Upper lobe of right lung (tissue), 1 donor: ENCODE results near the gene IL24. TPM values are rescaled to one million over a fixed set of nuclear protein-coding genes. Genes with fewer than 3 reads are reported as not detected.

Source experiments
- ATAC-seq: fragments of 200-7000 bp; cut with Tn5 transposase; one replicate; pipeline ENCODE4 v1.9.1; 2020; ENCODE audit warnings: mild to moderate bottlenecking, moderate library complexity
- DNase-seq: peaks from one replicate; pipeline ENCODE4 v3.0.0-alpha.2; 2020
- H3K27ac ChIP-seq: fragments of 200-600 bp; one replicate; pipeline ENCODE4 v1.8.0; 2022
- H3K27me3 ChIP-seq: fragments of 200-600 bp; one replicate; pipeline ENCODE4 v1.8.0; 2022; ENCODE audit warnings: mild to moderate bottlenecking
- H3K36me3 ChIP-seq: fragments of 200-600 bp; one replicate; pipeline ENCODE4 v1.8.0; 2022
- H3K4me1 ChIP-seq: fragments of 200-600 bp; one replicate; pipeline ENCODE4 v1.8.0; 2022
- H3K4me3 ChIP-seq: fragments of 200-600 bp; one replicate; pipeline ENCODE4 v1.8.0; 2022; ENCODE audit warnings: mild to moderate bottlenecking
- H3K9me3 ChIP-seq: fragments of 200-600 bp; one replicate; pipeline ENCODE4 v1.8.0; 2022
- intact Hi-C: fragments of 100-400 bp; cut with DNase I; formaldehyde crosslinking; loops from one replicate; pipeline ENCODE4 v1.11.0; 2022
- total RNA-seq: library from RNA; stranded (reverse); fragmentation: NEBNext Ultra II Directional; extraction: Animal tissue kit (Norgen Biotek cat#: 25700); gene quantifications from one replicate; pipeline ENCODE4 v1.2.1, GENCODE V29; 2021
- TF ChIP-seq, protein P1 (sequence below): fragments of 200-600 bp; IDR thresholded peaks from one replicate; pipeline ENCODE4 v1.8.0; 2022; ENCODE audit warnings: antibody characterized with exemption
- donor health status: DM: no; HTN: yes; CAD: no; lungs with severe emphysema.

Gene IL24
- total RNA-seq, 1 donor from 2014 or later = not detected

DNA sequence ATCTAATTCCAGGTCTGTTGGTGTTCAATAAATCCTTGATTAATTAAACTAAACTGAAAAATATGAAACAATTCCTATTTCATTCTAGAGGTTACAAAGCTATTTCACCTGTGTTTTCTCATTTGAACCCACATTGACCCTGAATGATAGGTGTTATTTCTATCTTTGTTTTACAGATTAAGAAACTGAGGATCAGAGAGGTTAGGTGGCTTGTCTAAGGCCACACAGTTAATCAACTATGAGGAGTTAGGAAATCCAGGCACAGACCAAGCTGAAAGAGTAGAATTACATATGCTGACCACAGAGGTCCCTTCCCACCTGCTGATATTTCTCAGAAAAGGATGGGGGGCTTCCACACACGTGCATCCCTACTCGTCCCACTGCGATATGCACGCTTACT is 48.5 kb downstream of the IL24 start:
- intact Hi-C loops = no loop called here
- H3K4me1 ChIP-seq = no peaks in the 10 kb centered on the region
- H3K27ac ChIP-seq = peak overlapping the region; percentile 51
- H3K4me3 ChIP-seq = peak overlapping the region; percentile 46
- ATAC-seq (no peak), DNase-seq (no peak)
- TF ChIP-seq, protein P1, sequence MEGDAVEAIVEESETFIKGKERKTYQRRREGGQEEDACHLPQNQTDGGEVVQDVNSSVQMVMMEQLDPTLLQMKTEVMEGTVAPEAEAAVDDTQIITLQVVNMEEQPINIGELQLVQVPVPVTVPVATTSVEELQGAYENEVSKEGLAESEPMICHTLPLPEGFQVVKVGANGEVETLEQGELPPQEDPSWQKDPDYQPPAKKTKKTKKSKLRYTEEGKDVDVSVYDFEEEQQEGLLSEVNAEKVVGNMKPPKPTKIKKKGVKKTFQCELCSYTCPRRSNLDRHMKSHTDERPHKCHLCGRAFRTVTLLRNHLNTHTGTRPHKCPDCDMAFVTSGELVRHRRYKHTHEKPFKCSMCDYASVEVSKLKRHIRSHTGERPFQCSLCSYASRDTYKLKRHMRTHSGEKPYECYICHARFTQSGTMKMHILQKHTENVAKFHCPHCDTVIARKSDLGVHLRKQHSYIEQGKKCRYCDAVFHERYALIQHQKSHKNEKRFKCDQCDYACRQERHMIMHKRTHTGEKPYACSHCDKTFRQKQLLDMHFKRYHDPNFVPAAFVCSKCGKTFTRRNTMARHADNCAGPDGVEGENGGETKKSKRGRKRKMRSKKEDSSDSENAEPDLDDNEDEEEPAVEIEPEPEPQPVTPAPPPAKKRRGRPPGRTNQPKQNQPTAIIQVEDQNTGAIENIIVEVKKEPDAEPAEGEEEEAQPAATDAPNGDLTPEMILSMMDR = no peak
- H3K9me3 ChIP-seq = no peaks in the 10 kb centered on the region
- H3K27me3 ChIP-seq = no peaks in the 10 kb centered on the region
- no peaks in the 10 kb centered on the region for H3K36me3 ChIP-seq

DNA sequence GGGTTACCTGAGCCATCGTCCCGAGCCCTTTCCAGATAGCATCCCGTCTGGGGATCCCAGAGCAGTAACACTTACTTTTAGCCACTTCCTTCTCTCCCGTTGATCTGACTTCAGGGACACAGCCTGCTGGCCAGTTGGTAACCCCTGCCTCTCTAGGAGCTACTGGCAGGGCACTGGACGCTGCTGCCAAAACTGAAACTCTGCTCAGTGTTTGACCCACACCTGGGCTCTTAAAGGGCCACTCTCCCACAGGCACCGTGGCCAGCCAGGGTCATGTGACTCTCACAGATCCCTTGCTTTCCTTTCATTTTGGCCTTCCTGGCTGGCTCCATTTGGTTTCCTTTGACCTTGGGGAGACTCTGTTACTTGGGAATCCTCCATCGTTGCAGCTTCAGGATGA is 49.0 kb downstream of the IL24 start, which contains the start of gene PIGR:
PIGR (minus strand) TSS at position 206 of the 400 bp plus-strand sequence. CDS start 5,935 bp downstream, outside the sequence.
- peak; percentile 83 for ATAC-seq
- no peaks in the 10 kb centered on the region for H3K4me1 ChIP-seq
- peak within 1 kb of the TSS; percentile 51 for H3K27ac ChIP-seq
- no peaks in the 10 kb centered on the region for H3K27me3 ChIP-seq
- no peaks in the 10 kb centered on the region for H3K36me3 ChIP-seq
- H3K9me3 ChIP-seq = no peaks in the 10 kb centered on the region
- intact Hi-C loops = no loop called here
- DNase-seq = peak; percentile 81
- TF ChIP-seq, protein P1 = no peak
- H3K4me3 ChIP-seq = peak within 1 kb of the TSS; percentile 46

DNA sequence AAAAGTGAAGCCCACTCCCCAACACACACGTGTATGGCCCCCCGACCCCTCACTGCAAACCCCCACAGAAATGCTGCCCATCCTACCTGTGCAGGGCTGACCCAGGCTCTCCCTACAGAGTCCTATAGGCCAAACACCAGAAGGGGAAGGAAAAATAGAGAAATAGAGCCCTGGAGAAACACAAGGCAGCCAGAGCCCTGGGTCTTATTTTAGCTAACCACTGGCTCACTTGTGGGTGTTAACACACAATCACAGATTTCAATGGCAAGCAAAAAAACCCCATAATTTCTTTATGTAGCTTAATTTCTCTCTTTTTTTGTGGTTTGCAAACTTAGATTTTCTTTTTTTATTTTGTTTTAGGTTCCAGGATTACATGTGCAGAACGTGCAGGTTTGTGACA is 50.0 kb downstream of the IL24 start:
- ATAC-seq (no peak), DNase-seq (no peak)
- TF ChIP-seq, protein P1 = no peak
- intact Hi-C loops = no loop called here
- Histone ChIP-seq H3K4me3 (no peak overlapping the region), H3K36me3 (no peaks in the 10 kb centered on the region), H3K4me1 (no peaks in the 10 kb centered on the region), H3K9me3 (no peaks in the 10 kb centered on the region), H3K27me3 (no peaks in the 10 kb centered on the region), H3K27ac (no peak overlapping the region)

DNA sequence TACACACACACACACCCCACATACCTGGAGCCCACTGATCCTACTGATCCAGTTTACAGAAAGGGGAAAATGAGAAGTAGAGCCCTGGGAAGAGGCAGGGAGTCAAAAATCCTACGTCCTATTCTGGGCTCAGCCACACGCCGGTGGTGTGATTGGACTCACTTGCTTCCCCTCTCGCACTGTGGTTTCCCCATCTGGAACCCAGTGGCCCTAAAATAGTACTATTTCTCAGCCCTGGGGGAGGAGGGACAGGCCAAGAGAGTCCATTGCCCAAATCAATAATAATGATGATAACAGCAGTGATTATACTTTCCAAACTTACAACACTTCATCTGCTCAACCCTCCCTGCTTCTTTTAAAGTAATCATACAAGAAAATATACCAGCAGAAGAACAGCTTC is 52.0 kb downstream of the IL24 start:
- no peaks in the 10 kb centered on the region for H3K27me3 ChIP-seq
- ATAC-seq = no peak
- no peak overlapping the region for H3K4me3 ChIP-seq
- TF ChIP-seq, protein P1 = no peak
- no peaks in the 10 kb centered on the region for H3K36me3 ChIP-seq
- H3K4me1 ChIP-seq = no peaks in the 10 kb centered on the region
- intact Hi-C loops = no loop called here
- H3K9me3 ChIP-seq = no peaks in the 10 kb centered on the region
- no peak overlapping the region for H3K27ac ChIP-seq
- no peak for DNase-seq

DNA sequence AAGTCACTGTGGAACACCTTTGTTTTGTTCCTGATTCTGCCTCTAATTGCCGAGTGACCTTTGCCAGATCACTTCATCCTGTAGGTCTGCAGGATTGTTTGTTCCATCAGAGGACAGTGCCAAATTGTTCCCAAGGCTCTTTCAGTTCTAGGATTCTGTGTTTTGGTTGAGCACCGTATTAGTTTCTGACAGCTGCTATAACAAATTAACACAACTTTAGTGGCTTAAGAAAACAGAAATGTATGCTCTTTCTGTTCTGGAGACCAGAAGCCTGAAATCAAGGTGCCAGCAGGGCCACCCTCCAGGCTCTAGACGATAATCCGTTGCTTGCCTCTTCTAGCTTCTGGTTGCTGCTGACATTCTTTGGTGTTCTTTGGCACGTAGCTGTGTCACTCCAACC is 52.4 kb downstream of the IL24 start:
- no peaks in the 10 kb centered on the region for H3K36me3 ChIP-seq
- H3K4me1 ChIP-seq = no peaks in the 10 kb centered on the region
- no peaks in the 10 kb centered on the region for H3K9me3 ChIP-seq
- no peak for DNase-seq
- intact Hi-C loops = no loop called here
- H3K27ac ChIP-seq = no peak overlapping the region
- H3K27me3 ChIP-seq = no peaks in the 10 kb centered on the region
- H3K4me3 ChIP-seq = no peak overlapping the region
- TF ChIP-seq, protein P1 = no peak
- ATAC-seq = no peak
